HepG2 (cell line): ENCODE results near the gene FUT6. TPM values are rescaled to one million over a fixed set of nuclear protein-coding genes. Genes with fewer than 3 reads are reported as not detected.

Experiments
- CREB1 ChIP-seq, 2 experiments: fragments of 450-650 bp in 1 of 2; IDR thresholded peaks; 2 replicates each; pipeline ENCODE4 v1.6.1; 2016 to 2017; ENCODE audit warnings: control low read depth in 1 of 2, mild to moderate bottlenecking in 1 of 2, missing compliant biosample characterization in 1 of 2, missing genetic modification characterization in 1 of 2
- EZH2 ChIP-seq: conservative IDR thresholded peaks from 2 replicates; pipeline ENCODE4 v1.6.1; 2012; ENCODE audit warnings: mild to moderate bottlenecking, low read depth, low read length, moderate library complexity
- HINFP ChIP-seq: sonication (generic); formaldehyde crosslinking; IDR thresholded peaks from 2 replicates; pipeline ENCODE4 v1.4.0; 2020; ENCODE audit warnings: low read depth, mild to moderate bottlenecking, missing genetic modification reagents
- KDM3A ChIP-seq: IDR thresholded peaks from 2 replicates; pipeline ENCODE4 v1.6.1; 2018; ENCODE audit warnings: low read depth, missing compliant biosample characterization
- PCBP2 ChIP-seq: fragments of 200-400 bp; formaldehyde crosslinking; optimal IDR thresholded peaks from 2 replicates; pipeline ENCODE3; 2018; ENCODE audit warnings: low read length, low read depth; ENCODE audit not compliant: poor library complexity, severe bottlenecking
- RBFOX2 ChIP-seq: fragments of 200-400 bp; formaldehyde crosslinking; IDR thresholded peaks from 2 replicates; pipeline ENCODE4 v1.6.1; 2017; ENCODE audit warnings: low read depth, mild to moderate bottlenecking, low read length
- SMARCC2 ChIP-seq: fragments of 450-650 bp; IDR thresholded peaks from 2 replicates; pipeline ENCODE4 v1.6.1; 2017; ENCODE audit warnings: antibody characterized with exemption, mild to moderate bottlenecking
- ZBTB20 ChIP-seq: sonication (generic); formaldehyde crosslinking; IDR thresholded peaks from 2 replicates; pipeline ENCODE4 v1.8.1; 2023; ENCODE audit warnings: missing genetic modification reagents, low read depth, mild to moderate bottlenecking, borderline replicate concordance
- ZFP36L1 ChIP-seq: sonication (generic); formaldehyde crosslinking; IDR thresholded peaks from 2 replicates; pipeline ENCODE4 v1.8.0; 2022; ENCODE audit warnings: mild to moderate bottlenecking, missing genetic modification reagents, moderate library complexity
- ZNF431 ChIP-seq: sonication (generic); formaldehyde crosslinking; IDR thresholded peaks from 2 replicates; pipeline ENCODE4 v1.9.0; 2022; ENCODE audit warnings: missing genetic modification reagents, low read depth, mild to moderate bottlenecking, borderline replicate concordance
- ZNF552 ChIP-seq: sonication (generic); formaldehyde crosslinking; IDR thresholded peaks from 2 replicates; pipeline ENCODE4 v1.9.0; 2022; ENCODE audit warnings: missing genetic modification reagents, mild to moderate bottlenecking, borderline replicate concordance
- ZNF737 ChIP-seq: sonication (generic); formaldehyde crosslinking; IDR thresholded peaks from 2 replicates; pipeline ENCODE4 v1.5.0; 2020; ENCODE audit warnings: missing genetic modification reagents, mild to moderate bottlenecking, borderline replicate concordance
- ZNF777 ChIP-seq: sonication (generic); formaldehyde crosslinking; IDR thresholded peaks from 2 replicates; pipeline ENCODE4 v1.4.0; 2020; ENCODE audit warnings: missing genetic modification reagents
- ZSCAN20 ChIP-seq: sonication (generic); formaldehyde crosslinking; IDR thresholded peaks from 2 replicates; pipeline ENCODE4 v1.4.0; 2020; ENCODE audit warnings: missing genetic modification reagents, mild to moderate bottlenecking, borderline replicate concordance
- ZZZ3 ChIP-seq: sonication (generic); formaldehyde crosslinking; IDR thresholded peaks from 2 replicates; pipeline ENCODE4 v1.4.0; 2020; ENCODE audit warnings: missing genetic modification reagents, mild to moderate bottlenecking, borderline replicate concordance
- polyA plus RNA-seq, 8 experiments: library from polyadenylated mRNA; depleted of rRNA in 3 of 8; stranded (reverse) in 7 of 8; unstranded in 1 of 8; fragments of >200 nt; fragmentation: Illumina TruSeq in 4 of 8; extraction: Trizol in 4 of 8; gene quantifications; 2 replicates each; pipeline versions ENCODE4 v1.2.1 to v1.2.3, GENCODE V29; 2011 to 2016; ENCODE audit warnings: low read depth in 4 of 8, missing spikeins in 1 of 8, mixed read lengths in 1 of 8; ENCODE audit not compliant: insufficient read depth in 1 of 8
- total RNA-seq, 5 experiments: library from RNA; depleted of rRNA; stranded (reverse); fragments of >200 nt; fragmentation: Illumina TruSeq; extraction: Trizol; gene quantifications; 2 replicates each; pipeline ENCODE4 v1.2.3, GENCODE V29; 2016; ENCODE audit warnings: low read depth in 1 of 5
- TF ChIP-seq, protein P1 (sequence below): sonication (generic); formaldehyde crosslinking; IDR thresholded peaks from 2 replicates; pipeline ENCODE4 v1.4.0; 2020; ENCODE audit warnings: missing genetic modification reagents
- TF ChIP-seq, protein P2 (sequence below): sonication (generic); formaldehyde crosslinking; IDR thresholded peaks from 2 replicates; pipeline ENCODE4 v1.5.1; 2020; ENCODE audit warnings: missing genetic modification reagents, mild to moderate bottlenecking, borderline replicate concordance

Gene FUT6
- total and polyA plus RNA-seq, 2 of the 13 experiments (the other 11 are each of a cell fraction or from before 2014, with no cell fraction given), result 8.2 to 27.7 TPM

- TF ChIP-seq, protein P1, sequence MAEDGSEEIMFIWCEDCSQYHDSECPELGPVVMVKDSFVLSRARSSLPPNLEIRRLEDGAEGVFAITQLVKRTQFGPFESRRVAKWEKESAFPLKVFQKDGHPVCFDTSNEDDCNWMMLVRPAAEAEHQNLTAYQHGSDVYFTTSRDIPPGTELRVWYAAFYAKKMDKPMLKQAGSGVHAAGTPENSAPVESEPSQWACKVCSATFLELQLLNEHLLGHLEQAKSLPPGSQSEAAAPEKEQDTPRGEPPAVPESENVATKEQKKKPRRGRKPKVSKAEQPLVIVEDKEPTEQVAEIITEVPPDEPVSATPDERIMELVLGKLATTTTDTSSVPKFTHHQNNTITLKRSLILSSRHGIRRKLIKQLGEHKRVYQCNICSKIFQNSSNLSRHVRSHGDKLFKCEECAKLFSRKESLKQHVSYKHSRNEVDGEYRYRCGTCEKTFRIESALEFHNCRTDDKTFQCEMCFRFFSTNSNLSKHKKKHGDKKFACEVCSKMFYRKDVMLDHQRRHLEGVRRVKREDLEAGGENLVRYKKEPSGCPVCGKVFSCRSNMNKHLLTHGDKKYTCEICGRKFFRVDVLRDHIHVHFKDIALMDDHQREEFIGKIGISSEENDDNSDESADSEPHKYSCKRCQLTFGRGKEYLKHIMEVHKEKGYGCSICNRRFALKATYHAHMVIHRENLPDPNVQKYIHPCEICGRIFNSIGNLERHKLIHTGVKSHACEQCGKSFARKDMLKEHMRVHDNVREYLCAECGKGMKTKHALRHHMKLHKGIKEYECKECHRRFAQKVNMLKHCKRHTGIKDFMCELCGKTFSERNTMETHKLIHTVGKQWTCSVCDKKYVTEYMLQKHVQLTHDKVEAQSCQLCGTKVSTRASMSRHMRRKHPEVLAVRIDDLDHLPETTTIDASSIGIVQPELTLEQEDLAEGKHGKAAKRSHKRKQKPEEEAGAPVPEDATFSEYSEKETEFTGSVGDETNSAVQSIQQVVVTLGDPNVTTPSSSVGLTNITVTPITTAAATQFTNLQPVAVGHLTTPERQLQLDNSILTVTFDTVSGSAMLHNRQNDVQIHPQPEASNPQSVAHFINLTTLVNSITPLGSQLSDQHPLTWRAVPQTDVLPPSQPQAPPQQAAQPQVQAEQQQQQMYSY (CRISPR knock-in tag), result no peak
- TF ChIP-seq CREB1 (IDR thresholded peaks at IDR 0.05), result no peak
- TF ChIP-seq CREB1 (CRISPR knock-in tag; IDR thresholded peaks at IDR 0.05), result no peak
- no peak for TF ChIP-seq HINFP (CRISPR knock-in tag)
- TF ChIP-seq ZBTB20 (CRISPR knock-in tag), result 0 out of 2 replicates have a peak, but pooled peaks have one; percentile 3
- no peak for TF ChIP-seq ZNF737 (CRISPR knock-in tag)
- TF ChIP-seq EZH2, result no peak
- no peak for TF ChIP-seq ZNF552 (CRISPR knock-in tag)
- no peak for TF ChIP-seq SMARCC2
- TF ChIP-seq ZFP36L1 (CRISPR knock-in tag), result no peak
- peak; percentile 7; the same call in 1 of the 2 replicates for TF ChIP-seq ZNF777 (CRISPR knock-in tag)
- TF ChIP-seq PCBP2, result no peak
- no peak for TF ChIP-seq KDM3A (CRISPR knock-in tag)
- no peak for TF ChIP-seq ZZZ3 (CRISPR knock-in tag)
- 0 out of 2 replicates have a peak, but pooled peaks have one; percentile 17 for TF ChIP-seq ZSCAN20 (CRISPR knock-in tag)
- TF ChIP-seq, protein P2, sequence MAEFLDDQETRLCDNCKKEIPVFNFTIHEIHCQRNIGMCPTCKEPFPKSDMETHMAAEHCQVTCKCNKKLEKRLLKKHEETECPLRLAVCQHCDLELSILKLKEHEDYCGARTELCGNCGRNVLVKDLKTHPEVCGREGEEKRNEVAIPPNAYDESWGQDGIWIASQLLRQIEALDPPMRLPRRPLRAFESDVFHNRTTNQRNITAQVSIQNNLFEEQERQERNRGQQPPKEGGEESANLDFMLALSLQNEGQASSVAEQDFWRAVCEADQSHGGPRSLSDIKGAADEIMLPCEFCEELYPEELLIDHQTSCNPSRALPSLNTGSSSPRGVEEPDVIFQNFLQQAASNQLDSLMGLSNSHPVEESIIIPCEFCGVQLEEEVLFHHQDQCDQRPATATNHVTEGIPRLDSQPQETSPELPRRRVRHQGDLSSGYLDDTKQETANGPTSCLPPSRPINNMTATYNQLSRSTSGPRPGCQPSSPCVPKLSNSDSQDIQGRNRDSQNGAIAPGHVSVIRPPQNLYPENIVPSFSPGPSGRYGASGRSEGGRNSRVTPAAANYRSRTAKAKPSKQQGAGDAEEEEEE, result no peak
- no peak for TF ChIP-seq ZNF431 (CRISPR knock-in tag)
- TF ChIP-seq RBFOX2, result 0 out of 2 replicates have a peak, but pooled peaks have one; percentile 5
- TF ChIP-seq, all 625 proteins: peak for 5
Observed at GRCh38 chr19:5804516-5805461, 34.7 kb downstream of the FUT6 start, which contains the start of gene NRTN (continued).
